GM18909 (cell line): ENCODE results near the gene USP25.
A peak's percentile ranks its signal among the peaks of the same experiment; 100 is the strongest.

Experiments used
- ATAC-seq: cut with Tn5 transposase; IDR thresholded peaks from one replicate; pipeline ENCODE4 v1.9.1; 2021; ENCODE audit warnings: mild to moderate bottlenecking; ENCODE audit not compliant: unreplicated experiment, poor library complexity

The USP25 gene

DNA sequence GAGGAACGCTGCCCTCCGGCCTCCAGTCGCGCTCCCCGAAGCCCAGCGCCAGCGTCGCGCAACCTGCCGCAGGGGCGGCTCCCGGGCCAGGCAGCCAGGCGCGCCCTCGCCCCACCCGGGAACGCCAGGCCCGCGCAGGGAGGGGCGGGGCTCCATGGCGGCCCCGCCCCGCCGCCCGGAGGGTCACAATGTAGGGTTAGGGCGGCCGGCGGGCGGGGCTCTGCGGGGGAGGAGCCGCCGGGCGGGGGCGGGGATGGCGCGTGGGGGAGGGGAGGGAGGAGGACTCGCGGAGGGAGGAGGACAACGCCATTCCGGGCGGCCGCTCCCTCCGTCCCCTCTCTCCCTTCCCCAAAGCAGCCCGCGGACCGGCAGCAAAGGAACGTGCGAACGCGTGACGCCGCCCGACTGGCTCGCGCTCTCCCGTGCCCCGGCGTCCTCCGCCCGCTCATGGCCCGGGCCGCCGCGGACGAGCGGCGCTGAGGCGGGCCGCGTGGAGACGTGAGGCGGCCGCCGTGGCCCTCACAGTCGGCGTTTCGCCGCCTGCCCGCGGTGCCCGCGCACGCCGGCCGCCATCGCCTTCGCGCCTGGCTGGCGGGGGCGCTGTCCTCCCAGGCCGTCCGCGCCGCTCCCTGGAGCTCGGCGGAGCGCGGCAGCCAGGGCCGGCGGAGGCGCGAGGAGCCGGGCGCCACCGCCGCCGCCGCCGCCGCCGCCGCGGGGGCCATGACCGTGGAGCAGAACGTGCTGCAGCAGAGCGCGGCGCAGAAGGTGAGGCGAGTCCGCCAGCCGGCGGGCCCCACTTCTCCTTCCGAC is at the start of gene USP25:
Gene USP25 (plus strand): TSS at position 309 of the 810 bp plus-strand sequence. CDS start 412 bp downstream, at position 721.
- peak; percentile 75 for ATAC-seq

- ATAC-seq: no peak
Observed at GRCh38 chr21:15682186-15682895, 47.4 kb upstream of the USP25 start.

GRCh38 chr21:15682977-15683376 is 46.8 kb upstream of the USP25 start:
- ATAC-seq: no peak

- ATAC-seq: no peak
Observed at GRCh38 chr21:15686506-15686905, 43.3 kb upstream of the USP25 start.

- ATAC-seq: no peak
Observed at GRCh38 chr21:15687208-15687607, 42.6 kb upstream of the USP25 start.

DNA sequence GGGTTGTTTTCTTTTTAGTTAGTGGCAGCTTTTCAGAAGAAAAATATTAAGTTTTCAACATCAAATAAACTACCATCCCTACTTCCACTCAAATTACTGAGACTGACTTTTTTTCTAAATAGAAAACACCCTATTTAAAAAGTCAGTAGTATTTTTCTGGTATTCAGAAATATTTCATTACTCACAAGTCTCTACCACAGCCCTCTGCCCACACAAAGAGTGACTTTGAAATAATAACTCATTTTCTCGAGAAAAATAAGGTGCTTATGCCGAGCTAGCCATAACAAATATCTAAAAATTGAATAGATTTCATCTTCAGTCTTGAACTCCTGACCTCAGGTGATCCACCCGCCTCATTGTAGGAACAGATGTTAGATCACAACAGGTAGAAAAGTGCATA is 41.8 kb upstream of the USP25 start:
- ATAC-seq: no peak

GRCh38 chr21:15688809-15689208 is 41.0 kb upstream of the USP25 start:
- ATAC-seq: peak; percentile 47

GRCh38 chr21:15692711-15693110 is 37.1 kb upstream of the USP25 start:
- ATAC-seq: no peak

DNA sequence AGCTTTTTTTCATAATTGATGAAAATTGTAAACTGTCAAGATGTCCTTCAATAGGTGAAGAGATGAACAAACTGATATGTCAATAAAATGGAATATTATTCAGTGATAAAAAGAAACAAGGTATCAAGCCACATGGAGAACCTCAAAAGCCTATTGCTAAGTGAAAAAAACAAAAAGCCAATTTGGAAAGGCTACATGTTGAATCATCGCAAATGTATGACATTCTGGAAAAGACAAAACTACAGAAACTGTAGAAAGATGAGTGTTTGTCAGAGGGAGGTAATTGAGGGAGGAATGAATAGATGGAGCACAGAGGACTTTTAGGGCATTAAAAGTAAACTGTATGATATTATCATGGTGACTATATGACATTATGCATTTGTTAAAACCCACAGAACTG is 34.5 kb upstream of the USP25 start:
- ATAC-seq: no peak

- ATAC-seq: no peak
Observed at GRCh38 chr21:15701830-15702229, 28.0 kb upstream of the USP25 start.

DNA sequence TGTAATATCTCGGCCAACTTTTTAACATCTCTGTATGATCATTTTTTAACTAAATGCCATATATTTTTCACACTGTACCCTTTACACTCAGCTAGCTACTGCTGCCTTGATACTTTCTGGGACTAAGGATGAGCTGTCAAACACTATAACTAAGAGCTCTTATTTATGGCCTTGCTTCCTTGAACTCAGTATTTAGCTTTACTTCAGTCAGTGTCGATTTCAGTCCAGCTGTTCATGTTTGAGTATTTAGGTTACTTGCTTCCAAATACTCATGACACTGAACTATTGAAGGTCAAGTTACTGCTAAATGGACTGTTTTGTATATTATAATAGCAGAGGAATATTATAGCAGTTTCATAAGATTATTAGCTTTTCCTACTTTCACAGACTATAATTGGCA is 25.9 kb upstream of the USP25 start:
- no peak for ATAC-seq

- ATAC-seq: no peak
Observed at GRCh38 chr21:15706696-15707095, 23.1 kb upstream of the USP25 start.

DNA sequence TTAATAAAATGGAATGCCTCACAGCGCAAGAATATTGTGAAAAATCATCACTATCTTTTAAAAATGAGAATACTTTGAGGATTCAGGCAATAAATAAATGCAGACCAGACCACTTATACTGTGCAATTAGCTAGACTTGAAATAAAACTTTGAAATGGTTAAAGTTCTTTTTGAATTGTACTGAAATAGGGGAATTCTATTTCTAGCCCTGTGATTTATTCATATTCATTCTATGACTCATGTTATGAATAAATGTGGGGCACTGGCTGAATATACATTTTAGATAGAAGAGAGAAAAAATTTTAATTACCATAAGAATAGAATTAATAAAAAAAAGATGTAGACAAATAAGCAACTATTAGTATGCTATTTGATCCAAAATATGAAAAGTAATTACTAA is 16.4 kb upstream of the USP25 start:
- no peak for ATAC-seq

- ATAC-seq: no peak
Observed at GRCh38 chr21:15718711-15719110, 11.1 kb upstream of the USP25 start.

- ATAC-seq: no peak
Observed at GRCh38 chr21:15719976-15720375, 9.8 kb upstream of the USP25 start.

DNA sequence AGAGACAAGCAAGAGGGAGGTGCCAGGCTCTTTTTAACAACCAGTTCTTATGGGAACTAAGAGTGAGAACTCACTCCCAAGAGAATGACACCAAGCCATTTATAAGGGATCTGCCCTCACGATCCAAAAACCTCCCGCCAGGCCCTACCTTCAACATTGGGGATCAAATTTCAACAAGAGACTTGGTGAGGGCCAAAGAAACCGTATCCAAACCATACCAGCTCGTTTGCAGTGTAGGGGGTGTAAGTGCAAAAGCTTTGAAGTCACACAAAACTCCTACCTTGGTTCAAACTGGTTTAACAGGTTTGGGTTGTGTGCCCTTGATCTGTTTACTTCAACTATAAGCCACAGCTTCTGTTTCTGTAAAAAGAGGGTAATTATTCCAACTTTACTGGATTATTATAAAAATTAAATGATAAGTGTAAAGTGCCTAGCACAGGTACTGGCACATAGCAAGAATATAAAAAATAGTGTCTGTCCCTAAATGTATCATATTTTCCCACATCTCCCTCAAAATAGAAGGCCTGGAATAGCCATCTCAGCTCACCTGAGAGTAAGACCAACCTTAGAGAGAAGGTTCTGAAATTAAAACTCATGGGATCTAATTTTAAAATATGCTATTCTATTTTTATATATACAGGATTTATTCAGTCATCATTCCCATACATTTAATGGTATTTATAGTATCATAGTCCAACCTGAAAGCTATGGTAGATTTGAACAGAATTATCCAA is 7.0 kb upstream of the USP25 start:
- ATAC-seq: no peak

GRCh38 chr21:15725949-15726348 is 3.8 kb upstream of the USP25 start:
- ATAC-seq: no peak

DNA sequence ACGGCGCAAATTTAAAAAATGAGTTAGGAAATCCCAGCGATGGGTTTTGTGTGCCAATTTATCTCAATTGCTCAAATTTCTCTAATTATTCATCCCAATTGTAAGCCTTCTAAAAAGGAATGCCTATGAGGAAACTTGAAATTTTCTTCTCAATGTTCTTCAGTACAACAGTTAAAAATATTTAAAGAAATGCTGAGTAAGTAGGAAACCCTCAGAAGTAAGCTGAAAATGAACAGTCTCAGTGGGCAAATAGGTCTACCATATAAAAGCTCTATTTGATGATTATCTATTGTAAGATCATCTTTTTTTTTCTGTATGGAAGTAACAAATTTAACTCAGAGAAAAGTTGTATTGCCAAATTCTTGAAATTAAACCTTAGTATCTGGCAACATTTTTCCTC is 1.7 kb upstream of the USP25 start:
- no peak for ATAC-seq

DNA sequence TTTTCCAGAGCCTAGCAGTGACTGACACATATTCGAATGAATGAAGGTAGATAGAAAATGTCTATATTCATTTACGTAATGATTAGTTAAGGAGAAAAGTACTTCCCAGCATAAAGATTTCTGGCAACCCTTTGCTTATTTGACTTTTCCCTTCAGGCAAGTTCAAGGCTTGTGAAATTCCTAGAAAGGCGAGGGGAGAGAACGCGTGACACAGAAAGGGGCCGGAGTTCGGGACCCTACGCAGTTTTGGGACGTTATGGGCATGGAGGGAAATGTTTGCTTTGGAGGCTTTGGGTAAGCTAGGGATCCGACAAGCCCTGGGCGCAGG is 472 bp upstream of the USP25 start:
- ATAC-seq: no peak

DNA sequence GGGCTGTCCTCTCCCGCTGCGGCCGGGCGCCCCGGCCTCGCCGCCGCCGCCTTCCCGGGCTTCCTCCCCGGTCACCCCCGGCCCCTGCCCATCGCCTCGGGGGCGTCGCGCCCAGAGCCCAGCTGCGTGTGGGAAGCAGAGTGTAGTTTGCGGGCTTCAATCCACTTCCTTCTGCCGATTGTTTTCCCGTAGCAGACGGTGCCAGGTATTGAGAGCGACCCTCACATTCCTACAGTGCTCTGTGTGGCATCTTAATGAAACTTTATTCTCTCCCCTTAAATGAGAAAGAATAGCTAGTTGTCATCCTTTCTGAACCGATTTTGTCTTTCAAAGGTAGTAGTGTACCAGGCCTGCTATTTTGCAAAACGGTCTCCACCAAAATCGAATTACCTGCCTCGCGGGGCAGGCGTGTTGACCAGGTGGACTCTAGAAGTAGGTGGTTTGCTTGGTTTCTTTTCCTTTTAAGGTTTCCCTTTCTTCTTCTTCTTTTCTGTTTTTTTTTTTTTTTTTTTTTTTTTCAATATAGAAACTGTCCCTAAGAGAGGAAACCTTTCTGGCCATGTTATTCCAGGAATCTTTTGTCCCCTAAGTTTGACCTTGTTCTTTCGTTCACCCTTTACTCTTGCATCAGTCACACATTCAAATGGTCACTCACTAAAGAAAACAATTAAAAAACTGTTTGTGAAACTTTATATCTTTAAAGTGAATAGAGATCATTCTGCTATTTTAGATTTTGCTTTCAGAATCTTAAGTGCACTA is 881 bp downstream of the USP25 start:
- ATAC-seq: no peak

- ATAC-seq: no peak
Observed at GRCh38 chr21:15731243-15731613, 1.4 kb downstream of the USP25 start.
